ENCODE measurements around the gene CGA.

- peak in 3 of 4 experiments; percentile 33 to 67 (median 42) for TF ChIP-seq CTCF (IDR thresholded peaks at IDR 0.05)
- TF ChIP-seq POLR2A (IDR thresholded peaks at IDR 0.05) = no peak
- no peak for TF ChIP-seq POLR2AphosphoS5 (IDR thresholded peaks at IDR 0.05)
Observed at GRCh38 chr6:87078983-87079616, 15.8 kb downstream of the CGA start.
